GM23338 (cell line): Measurements from ENCODE around the gene KLHDC7B.

Source experiments
- EZH2 ChIP-seq: fragments of 200-600 bp; sonication (generic); IDR thresholded peaks from one replicate; pipeline ENCODE4 v1.8.0; 2017; ENCODE audit warnings: antibody characterized with exemption, mild to moderate bottlenecking, low read depth; ENCODE audit not compliant: unreplicated experiment
- EZH2phosphoT487 ChIP-seq: fragments of 200-600 bp; sonication (generic); IDR thresholded peaks from one replicate; pipeline ENCODE4 v1.8.1; 2018; ENCODE audit warnings: antibody characterized with exemption; ENCODE audit not compliant: unreplicated experiment
- POLR2AphosphoS5 ChIP-seq: IDR thresholded peaks from 2 replicates; pipeline ENCODE4 v1.6.1; 2016; ENCODE audit warnings: antibody characterized with exemption, low read depth
- TF ChIP-seq, protein P1 (sequence below), 2 experiments: fragments of 200-600 bp in 1 of 2; sonication (generic) in 1 of 2; conservative IDR thresholded peaks; 2 replicates each; pipeline versions ENCODE4 v1.5.1 to v1.6.1; 2016 to 2017; ENCODE audit warnings: antibody characterized with exemption in 2 of 2, low read depth in 2 of 2, mild to moderate bottlenecking in 2 of 2, moderate library complexity in 1 of 2
- TF ChIP-seq, protein P2 (sequence below): IDR thresholded peaks from one replicate; pipeline ENCODE4 v1.6.1; 2018; ENCODE audit warnings: antibody characterized with exemption; ENCODE audit not compliant: unreplicated experiment

DNA sequence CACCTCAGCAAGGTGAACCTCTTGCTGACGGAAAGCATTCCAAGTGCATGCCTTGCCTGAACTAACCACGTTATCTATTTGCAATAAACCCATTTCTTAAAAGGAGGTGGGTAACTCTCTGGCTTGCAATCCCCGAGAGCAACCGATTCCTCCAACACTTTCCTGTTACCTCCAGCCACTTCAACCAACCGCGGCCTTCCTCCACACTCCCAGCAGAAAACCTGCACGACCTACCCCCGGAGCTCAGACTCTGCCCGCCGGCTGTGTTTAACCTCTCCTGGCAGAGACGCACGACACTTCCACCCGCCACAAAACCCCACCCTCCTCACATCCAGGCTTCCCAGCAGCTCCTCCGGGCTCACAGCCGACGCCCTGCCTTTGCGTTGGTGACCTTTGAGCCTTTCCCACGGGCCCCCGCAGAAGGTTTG lies 21.0 kb upstream of the KLHDC7B start:
- TF ChIP-seq, protein P1, sequence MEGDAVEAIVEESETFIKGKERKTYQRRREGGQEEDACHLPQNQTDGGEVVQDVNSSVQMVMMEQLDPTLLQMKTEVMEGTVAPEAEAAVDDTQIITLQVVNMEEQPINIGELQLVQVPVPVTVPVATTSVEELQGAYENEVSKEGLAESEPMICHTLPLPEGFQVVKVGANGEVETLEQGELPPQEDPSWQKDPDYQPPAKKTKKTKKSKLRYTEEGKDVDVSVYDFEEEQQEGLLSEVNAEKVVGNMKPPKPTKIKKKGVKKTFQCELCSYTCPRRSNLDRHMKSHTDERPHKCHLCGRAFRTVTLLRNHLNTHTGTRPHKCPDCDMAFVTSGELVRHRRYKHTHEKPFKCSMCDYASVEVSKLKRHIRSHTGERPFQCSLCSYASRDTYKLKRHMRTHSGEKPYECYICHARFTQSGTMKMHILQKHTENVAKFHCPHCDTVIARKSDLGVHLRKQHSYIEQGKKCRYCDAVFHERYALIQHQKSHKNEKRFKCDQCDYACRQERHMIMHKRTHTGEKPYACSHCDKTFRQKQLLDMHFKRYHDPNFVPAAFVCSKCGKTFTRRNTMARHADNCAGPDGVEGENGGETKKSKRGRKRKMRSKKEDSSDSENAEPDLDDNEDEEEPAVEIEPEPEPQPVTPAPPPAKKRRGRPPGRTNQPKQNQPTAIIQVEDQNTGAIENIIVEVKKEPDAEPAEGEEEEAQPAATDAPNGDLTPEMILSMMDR (conservative IDR thresholded peaks at IDR 0.05; ENCODE audit: low read depth in 2 of 2), result no peak
- TF ChIP-seq, protein P2, sequence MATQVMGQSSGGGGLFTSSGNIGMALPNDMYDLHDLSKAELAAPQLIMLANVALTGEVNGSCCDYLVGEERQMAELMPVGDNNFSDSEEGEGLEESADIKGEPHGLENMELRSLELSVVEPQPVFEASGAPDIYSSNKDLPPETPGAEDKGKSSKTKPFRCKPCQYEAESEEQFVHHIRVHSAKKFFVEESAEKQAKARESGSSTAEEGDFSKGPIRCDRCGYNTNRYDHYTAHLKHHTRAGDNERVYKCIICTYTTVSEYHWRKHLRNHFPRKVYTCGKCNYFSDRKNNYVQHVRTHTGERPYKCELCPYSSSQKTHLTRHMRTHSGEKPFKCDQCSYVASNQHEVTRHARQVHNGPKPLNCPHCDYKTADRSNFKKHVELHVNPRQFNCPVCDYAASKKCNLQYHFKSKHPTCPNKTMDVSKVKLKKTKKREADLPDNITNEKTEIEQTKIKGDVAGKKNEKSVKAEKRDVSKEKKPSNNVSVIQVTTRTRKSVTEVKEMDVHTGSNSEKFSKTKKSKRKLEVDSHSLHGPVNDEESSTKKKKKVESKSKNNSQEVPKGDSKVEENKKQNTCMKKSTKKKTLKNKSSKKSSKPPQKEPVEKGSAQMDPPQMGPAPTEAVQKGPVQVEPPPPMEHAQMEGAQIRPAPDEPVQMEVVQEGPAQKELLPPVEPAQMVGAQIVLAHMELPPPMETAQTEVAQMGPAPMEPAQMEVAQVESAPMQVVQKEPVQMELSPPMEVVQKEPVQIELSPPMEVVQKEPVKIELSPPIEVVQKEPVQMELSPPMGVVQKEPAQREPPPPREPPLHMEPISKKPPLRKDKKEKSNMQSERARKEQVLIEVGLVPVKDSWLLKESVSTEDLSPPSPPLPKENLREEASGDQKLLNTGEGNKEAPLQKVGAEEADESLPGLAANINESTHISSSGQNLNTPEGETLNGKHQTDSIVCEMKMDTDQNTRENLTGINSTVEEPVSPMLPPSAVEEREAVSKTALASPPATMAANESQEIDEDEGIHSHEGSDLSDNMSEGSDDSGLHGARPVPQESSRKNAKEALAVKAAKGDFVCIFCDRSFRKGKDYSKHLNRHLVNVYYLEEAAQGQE, result no peak
- TF ChIP-seq EZH2 (no peak), POLR2AphosphoS5 (no peak), EZH2phosphoT487 (no peak)
